D721Med (cell line): ENCODE data around the gene UCMA.

Experiments used
- DNase-seq: peaks from one replicate; pipeline ENCODE4 v3.0.0; 2011; ENCODE audit warnings: low spot score; ENCODE audit not compliant: insufficient read length
- FAIRE-seq: peaks from 2 replicates; lab custom pipeline; 2011; peaks lifted over from hg19 to GRCh38; lab: Jason Lieb, UNC
- TF ChIP-seq, protein P1 (sequence below): IDR thresholded peaks from 2 replicates; pipeline ENCODE4 v1.5.1; 2012; ENCODE audit warnings: mild to moderate bottlenecking, control low read depth; ENCODE audit not compliant: insufficient read depth; ENCODE audit errors: missing control alignments

The UCMA gene

DNA sequence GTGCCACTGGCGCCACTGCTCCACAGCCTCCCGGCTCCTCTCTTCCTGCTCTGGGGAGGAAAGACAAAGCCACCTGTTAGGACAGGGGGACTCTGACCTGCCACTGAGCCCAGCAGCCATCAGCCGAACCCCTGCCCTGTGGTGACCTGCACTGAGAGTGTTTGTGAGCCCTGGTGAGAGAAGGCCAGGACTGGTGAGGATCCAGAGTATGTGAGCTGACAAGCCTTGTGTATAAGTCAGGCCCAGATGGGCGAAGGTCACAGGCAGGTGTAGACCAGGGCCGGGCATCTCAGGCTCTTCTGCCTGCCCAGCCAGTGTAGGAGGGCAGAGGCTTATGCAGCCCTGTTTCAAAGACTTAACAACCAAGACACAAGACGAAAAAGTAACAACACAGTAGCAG is 12.0 kb downstream of the UCMA start:
- no peak for DNase-seq
- TF ChIP-seq, protein P1, sequence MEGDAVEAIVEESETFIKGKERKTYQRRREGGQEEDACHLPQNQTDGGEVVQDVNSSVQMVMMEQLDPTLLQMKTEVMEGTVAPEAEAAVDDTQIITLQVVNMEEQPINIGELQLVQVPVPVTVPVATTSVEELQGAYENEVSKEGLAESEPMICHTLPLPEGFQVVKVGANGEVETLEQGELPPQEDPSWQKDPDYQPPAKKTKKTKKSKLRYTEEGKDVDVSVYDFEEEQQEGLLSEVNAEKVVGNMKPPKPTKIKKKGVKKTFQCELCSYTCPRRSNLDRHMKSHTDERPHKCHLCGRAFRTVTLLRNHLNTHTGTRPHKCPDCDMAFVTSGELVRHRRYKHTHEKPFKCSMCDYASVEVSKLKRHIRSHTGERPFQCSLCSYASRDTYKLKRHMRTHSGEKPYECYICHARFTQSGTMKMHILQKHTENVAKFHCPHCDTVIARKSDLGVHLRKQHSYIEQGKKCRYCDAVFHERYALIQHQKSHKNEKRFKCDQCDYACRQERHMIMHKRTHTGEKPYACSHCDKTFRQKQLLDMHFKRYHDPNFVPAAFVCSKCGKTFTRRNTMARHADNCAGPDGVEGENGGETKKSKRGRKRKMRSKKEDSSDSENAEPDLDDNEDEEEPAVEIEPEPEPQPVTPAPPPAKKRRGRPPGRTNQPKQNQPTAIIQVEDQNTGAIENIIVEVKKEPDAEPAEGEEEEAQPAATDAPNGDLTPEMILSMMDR = no peak
- no peak for FAIRE-seq

DNA sequence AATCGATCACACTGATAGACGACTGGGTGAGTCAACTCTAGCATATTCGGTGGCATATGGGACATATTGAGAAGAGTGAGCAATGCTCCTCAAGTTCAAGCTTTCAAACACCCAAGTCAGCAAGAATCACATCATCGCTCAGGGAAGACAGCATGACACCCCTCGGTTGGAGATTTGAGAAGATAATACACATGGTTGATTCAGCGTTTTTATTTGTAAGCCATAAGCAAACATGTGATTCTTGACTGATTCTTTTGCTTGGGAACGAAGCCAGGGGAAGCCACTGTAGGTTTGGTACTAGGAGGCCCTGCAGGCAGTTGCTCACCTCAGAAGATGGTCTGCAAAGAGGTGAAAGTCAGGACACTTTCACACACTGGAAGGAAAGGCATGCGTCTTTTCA is 12.6 kb downstream of the UCMA start:
- FAIRE-seq (no peak), DNase-seq (no peak)
- TF ChIP-seq, protein P1 = no peak

DNA sequence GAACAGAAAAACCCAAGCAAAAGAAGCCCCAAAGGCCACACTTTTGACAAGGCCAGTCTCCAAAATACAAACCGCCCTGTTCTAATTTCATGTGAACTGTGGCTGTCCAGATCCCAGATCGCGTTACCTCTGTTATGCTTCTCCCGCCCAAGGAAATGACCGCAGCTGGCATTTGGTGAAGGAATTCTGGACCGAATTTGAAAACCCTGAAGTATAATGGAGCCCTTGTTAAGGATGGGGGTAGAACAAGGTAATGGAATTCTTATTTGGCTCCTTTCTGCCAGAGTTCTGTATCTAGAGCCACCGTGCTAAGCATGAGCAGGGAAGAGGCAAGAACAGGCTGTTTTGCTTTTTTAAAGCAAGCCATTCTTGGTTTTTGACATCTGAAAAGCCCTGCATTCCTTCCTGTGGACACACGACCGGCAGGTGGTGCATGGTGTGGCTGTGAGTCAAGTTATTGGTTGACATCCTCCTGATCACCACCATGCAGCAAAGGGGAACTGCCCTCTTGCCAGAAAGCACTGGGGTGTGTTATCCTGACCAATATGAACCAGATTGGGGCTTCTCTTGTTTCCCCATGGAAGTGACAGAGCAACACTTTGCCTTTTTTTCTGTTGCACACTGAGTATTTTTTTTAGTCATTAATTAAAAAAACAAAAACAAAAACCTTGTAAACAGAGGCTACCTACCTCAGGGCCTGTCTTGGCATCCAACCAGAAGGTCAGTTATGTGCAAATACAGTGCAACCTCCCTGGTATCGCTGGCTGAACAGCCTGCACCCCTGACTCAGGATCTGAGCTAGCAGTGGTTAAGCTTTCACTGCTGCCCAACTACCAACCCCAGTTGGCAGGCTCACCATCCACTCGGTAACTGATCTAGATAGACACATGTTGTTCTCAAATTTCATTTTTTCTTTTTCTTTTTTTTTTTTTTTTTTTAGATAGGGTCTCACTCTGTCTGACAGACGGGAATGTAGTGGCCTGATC is 14.2 kb downstream of the UCMA start:
- DNase-seq (no peak), FAIRE-seq (no peak)
- TF ChIP-seq, protein P1 = no peak

DNA sequence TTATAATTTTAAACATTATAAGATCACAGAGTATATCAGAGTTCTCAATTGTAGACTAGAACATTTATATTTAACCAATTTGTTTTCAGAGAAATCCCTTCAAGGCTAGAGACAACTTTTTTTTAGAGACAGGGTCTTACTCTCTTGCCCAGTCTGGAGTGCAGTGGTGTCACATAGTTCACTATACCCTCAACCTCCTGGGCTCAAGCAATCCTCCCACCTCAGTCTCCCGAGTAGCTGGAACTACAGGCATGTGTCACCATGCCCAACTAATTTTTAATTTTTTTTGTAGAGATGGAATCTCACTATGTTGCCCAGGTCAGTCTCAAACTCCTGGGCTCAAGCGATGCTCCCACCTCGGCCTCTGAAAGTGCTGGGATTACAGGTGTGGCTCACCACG is 15.3 kb downstream of the UCMA start:
- no peak for DNase-seq
- TF ChIP-seq, protein P1 = no peak
- FAIRE-seq = no peak

DNA sequence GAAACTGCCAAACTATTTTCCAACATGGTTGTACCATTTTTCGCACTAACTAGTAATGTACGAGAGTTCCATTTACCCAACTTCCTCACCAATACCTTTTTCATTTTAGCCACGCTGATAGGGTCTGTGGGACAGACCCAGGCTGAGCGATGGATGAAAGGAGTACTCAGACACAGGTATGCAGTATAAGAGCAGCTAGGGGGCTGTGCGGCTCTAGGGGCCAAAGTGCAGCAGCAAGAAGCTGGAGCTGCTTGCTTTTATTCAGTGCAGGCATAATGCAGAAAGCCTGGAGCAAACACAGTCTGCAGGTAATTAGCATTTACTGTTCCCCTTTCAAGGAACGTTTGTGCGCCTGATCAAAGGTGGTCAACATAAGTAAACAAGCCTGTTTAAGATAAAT is 21.0 kb downstream of the UCMA start:
- FAIRE-seq = no peak
- TF ChIP-seq, protein P1 = no peak
- no peak for DNase-seq

DNA sequence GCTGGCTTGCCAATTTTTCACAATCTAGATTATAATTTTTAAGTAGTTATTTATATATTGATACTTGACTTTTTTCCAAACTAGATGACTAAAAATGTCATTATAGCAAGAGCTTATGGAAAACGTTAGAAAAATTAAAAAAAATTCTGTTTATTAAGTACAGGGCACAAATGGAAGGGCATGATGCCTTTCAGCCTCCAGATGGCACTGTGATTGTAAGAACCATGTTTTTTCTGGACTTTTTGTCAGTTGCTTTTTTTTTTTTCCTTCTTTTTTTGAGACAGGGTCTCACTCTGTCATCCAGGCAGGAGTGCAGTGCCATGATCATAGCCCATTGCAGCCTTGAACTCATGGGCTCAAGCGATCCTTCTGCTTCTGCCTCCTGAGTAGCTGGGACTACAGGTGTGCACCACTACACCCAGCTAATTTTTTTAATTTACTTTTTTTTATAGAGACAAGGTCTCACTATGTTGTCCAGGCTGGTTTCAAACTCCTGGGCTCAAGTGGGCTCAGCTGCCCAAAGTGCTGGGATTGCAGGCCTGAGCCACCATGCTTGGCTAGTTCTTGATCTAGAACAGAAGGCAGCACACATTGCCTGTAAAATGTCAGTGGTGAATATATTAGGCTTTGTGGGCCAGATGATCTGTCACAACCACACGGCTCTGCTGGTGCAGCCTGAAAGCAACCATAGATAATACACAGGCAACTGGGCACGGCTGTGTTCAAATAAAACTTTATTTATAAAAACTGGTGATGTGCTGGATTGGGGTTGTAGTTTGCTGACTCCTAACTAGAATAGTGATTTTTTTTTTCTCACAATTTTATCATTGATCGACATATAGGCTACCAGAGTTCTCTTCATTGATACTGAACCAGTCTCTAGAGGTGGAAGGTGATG is 27.4 kb downstream of the UCMA start:
- FAIRE-seq (no peak), DNase-seq (no peak)

More for the DNA sequence above, 27.4 kb downstream of the UCMA start:
- TF ChIP-seq, protein P1 = peak; percentile 22
